Kidney epithelial cell (primary cell): ENCODE results near the gene APOD. TPM values are rescaled to one million over a fixed set of nuclear protein-coding genes. Genes with fewer than 3 reads are reported as not detected.
"Not testable (repeated sequence)": the region's sequence is repeated elsewhere in the genome, so short reads cannot be mapped to it uniquely, and the experiment has no call there.

Source experiments
- DNase-seq: peaks from one replicate; pipeline ENCODE4 v3.0.0-alpha.2; 2010; ENCODE audit warnings: low read depth
- H3K27me3 ChIP-seq: 2 replicates; pipeline ENCODE4 v1.6.0; 2011; ENCODE audit warnings: low read length; ENCODE audit not compliant: control insufficient read depth, insufficient read depth
- H3K36me3 ChIP-seq: 2 replicates; pipeline ENCODE4 v1.5.1; 2011; ENCODE audit warnings: low read length; ENCODE audit not compliant: control insufficient read depth, insufficient read depth
- H3K4me3 ChIP-seq: 2 replicates; pipeline ENCODE4 v1.5.1; 2011; ENCODE audit warnings: low read depth, mild to moderate bottlenecking, control low read depth, low read length
- CTCF ChIP-seq: IDR thresholded peaks from 2 replicates; pipeline ENCODE4 v1.5.1; 2011; ENCODE audit warnings: mild to moderate bottlenecking, moderate library complexity, low read length, control low read depth, inconsistent platforms; ENCODE audit not compliant: insufficient read depth, poor library complexity, severe bottlenecking
- total RNA-seq: library from RNA; depleted of rRNA; stranded (reverse); fragments of >200 nt; gene quantifications from 2 replicates; pipeline ENCODE4 v1.2.3, GENCODE V29; 2015

Gene APOD
- total RNA-seq, 1 donor from 2014 or later, result not detected

- Histone ChIP-seq H3K4me3 (no peak overlapping the region), H3K27me3 (no peaks in the 10 kb centered on the region), H3K36me3 (no peaks in the 10 kb centered on the region)
- TF ChIP-seq CTCF, result no peak
- DNase-seq, result no peak
Measured at GRCh38 chr3:195597848-195598247, 14.1 kb upstream of the APOD start.

- H3K4me3 ChIP-seq, result no peak overlapping the region
- TF ChIP-seq CTCF, result no peak
- no peaks in the 10 kb centered on the region for H3K36me3 ChIP-seq
- H3K27me3 ChIP-seq, result no peaks in the 10 kb centered on the region
- no peak for DNase-seq
Measured at GRCh38 chr3:195597229-195597628, 13.5 kb upstream of the APOD start.

GRCh38 chr3:195596765-195597171 lies 13.0 kb upstream of the APOD start:
- H3K4me3 ChIP-seq, result no peak overlapping the region
- TF ChIP-seq CTCF, result no peak
- H3K27me3 ChIP-seq, result no peaks in the 10 kb centered on the region
- H3K36me3 ChIP-seq, result no peaks in the 10 kb centered on the region
- no peak for DNase-seq

GRCh38 chr3:195595785-195596531 lies 12.2 kb upstream of the APOD start:
- Histone ChIP-seq H3K27me3 (no peaks in the 10 kb centered on the region), H3K4me3 (no peak overlapping the region), H3K36me3 (no peaks in the 10 kb centered on the region)
- no peak for DNase-seq
- no peak for TF ChIP-seq CTCF

- Histone ChIP-seq H3K27me3 (no peaks in the 10 kb centered on the region), H3K36me3 (no peaks in the 10 kb centered on the region), H3K4me3 (no peak overlapping the region)
- DNase-seq, result no peak
- TF ChIP-seq CTCF, result no peak
Measured at GRCh38 chr3:195591852-195592251, 8.1 kb upstream of the APOD start.

- H3K4me3 ChIP-seq, result no peak overlapping the region
- no peak for TF ChIP-seq CTCF
- no peaks in the 10 kb centered on the region for H3K36me3 ChIP-seq
- H3K27me3 ChIP-seq, result no peaks in the 10 kb centered on the region
- no peak for DNase-seq
Measured at GRCh38 chr3:195591220-195591619, 7.5 kb upstream of the APOD start.

GRCh38 chr3:195590381-195590780 lies 6.6 kb upstream of the APOD start:
- not testable (repeated sequence) for H3K36me3 ChIP-seq, H3K4me3 ChIP-seq, H3K27me3 ChIP-seq, DNase-seq

- not testable (repeated sequence) for H3K4me3 ChIP-seq
Measured at GRCh38 chr3:195589796-195590195, 6.1 kb upstream of the APOD start.

More at GRCh38 chr3:195589796-195590195, 6.1 kb upstream of the APOD start:
- not testable (repeated sequence) for H3K27me3 ChIP-seq, H3K36me3 ChIP-seq, DNase-seq
